ENCODE results near the gene GSAP.
"Not testable (repeated sequence)": the region's sequence is repeated elsewhere in the genome, so short reads cannot be mapped to it uniquely, and the experiment has no call there.

Gene GSAP

DNA sequence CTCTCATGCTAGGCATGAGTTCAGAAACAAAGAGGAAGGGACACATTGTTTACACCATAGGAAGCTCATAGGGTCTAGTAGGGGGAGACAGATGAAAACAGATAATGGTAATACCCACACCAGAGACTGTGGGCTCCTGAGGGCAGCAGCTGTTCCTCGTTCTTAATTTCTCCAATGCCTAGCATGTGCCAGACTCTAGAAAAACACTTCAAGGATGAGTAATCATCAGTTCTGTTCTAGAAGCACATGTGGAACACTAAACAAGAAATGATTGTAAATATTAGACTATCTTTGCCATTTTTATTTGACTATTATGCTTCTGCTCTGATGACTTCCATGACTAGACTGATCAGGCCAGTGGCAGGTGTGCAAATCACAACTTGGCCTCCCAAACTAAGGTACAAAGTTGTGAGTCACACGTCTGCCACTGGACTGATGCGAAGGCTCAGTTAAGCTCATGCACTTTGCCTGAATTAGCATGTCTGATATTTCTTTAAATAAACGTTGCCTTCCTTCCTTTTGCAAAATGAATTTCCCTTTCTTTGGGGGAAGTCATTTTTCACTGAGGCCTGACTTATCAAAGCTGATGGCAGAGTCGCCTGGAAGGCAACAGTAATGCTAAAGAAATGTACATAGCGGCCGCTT is 127.4 kb downstream of the GSAP start:
- H3K36me3 ChIP-seq (ENCODE audit: control insufficient read depth, insufficient read depth, low read length): no peaks in the 10 kb centered on the region
- H3K4me1 ChIP-seq (ENCODE audit: control insufficient read depth, insufficient read depth, low read length, poor library complexity, severe bottlenecking): no peaks in the 10 kb centered on the region
- 84 to 96% methylated on average over 6 of the region's 7 CpGs for WGBS, 2 experiments (ENCODE audit: insufficient coverage in 2 of 2)
- no peaks in the 10 kb centered on the region for H3K9me3 ChIP-seq (ENCODE audit: control insufficient read depth, low read length)
- no peak overlapping the region for H3K4me3 ChIP-seq (ENCODE audit: extremely low read depth, insufficient read depth, low read length, poor library complexity, severe bottlenecking)
- no peak overlapping the region for H3K27ac ChIP-seq (ENCODE audit: low read depth, low read length, severe bottlenecking)

GRCh38 chr7:77284616-77285015 is 131.5 kb downstream of the GSAP start:
- Histone ChIP-seq H3K4me3 (ENCODE audit: extremely low read depth, insufficient read depth, low read length, poor library complexity, severe bottlenecking) (no peak overlapping the region), H3K27ac (ENCODE audit: low read depth, low read length, severe bottlenecking) (no peak overlapping the region), H3K36me3 (ENCODE audit: control insufficient read depth, insufficient read depth, low read length) (no peaks in the 10 kb centered on the region), H3K9me3 (ENCODE audit: control insufficient read depth, low read length) (no peaks in the 10 kb centered on the region), H3K4me1 (ENCODE audit: control insufficient read depth, insufficient read depth, low read length, poor library complexity, severe bottlenecking) (no peaks in the 10 kb centered on the region)
- WGBS, 2 experiments (ENCODE audit: insufficient coverage in 2 of 2): 100% methylated on average over 1 of the region's 2 CpGs

GRCh38 chr7:77284005-77284404 is 132.1 kb downstream of the GSAP start:
- 86 to 94% methylated on average over 2 of the region's 4 CpGs for WGBS, 2 experiments (ENCODE audit: insufficient coverage in 2 of 2)
- no peaks in the 10 kb centered on the region for H3K4me1 ChIP-seq (ENCODE audit: control insufficient read depth, insufficient read depth, low read length, poor library complexity, severe bottlenecking)
- no peak overlapping the region for H3K27ac ChIP-seq (ENCODE audit: low read depth, low read length, severe bottlenecking)
- no peak overlapping the region for H3K4me3 ChIP-seq (ENCODE audit: extremely low read depth, insufficient read depth, low read length, poor library complexity, severe bottlenecking)
- H3K36me3 ChIP-seq (ENCODE audit: control insufficient read depth, insufficient read depth, low read length): no peaks in the 10 kb centered on the region
- H3K9me3 ChIP-seq (ENCODE audit: control insufficient read depth, low read length): no peaks in the 10 kb centered on the region

GRCh38 chr7:77282897-77283296 is 133.3 kb downstream of the GSAP start:
- no peaks in the 10 kb centered on the region for H3K4me1 ChIP-seq (ENCODE audit: control insufficient read depth, insufficient read depth, low read length, poor library complexity, severe bottlenecking)
- H3K27ac ChIP-seq (ENCODE audit: low read depth, low read length, severe bottlenecking): no peak overlapping the region
- no peaks in the 10 kb centered on the region for H3K9me3 ChIP-seq (ENCODE audit: control insufficient read depth, low read length)
- H3K36me3 ChIP-seq (ENCODE audit: control insufficient read depth, insufficient read depth, low read length): no peaks in the 10 kb centered on the region
- WGBS, 2 experiments (ENCODE audit: insufficient coverage in 2 of 2): no CpG with 5 or more reads among the region's 1 CpG
- H3K4me3 ChIP-seq (ENCODE audit: extremely low read depth, insufficient read depth, low read length, poor library complexity, severe bottlenecking): no peak overlapping the region

- Histone ChIP-seq H3K36me3 (ENCODE audit: control insufficient read depth, insufficient read depth, low read length) (no peaks in the 10 kb centered on the region), H3K27ac (ENCODE audit: low read depth, low read length, severe bottlenecking) (no peak overlapping the region), H3K9me3 (ENCODE audit: control insufficient read depth, low read length) (no peaks in the 10 kb centered on the region), H3K4me3 (ENCODE audit: extremely low read depth, insufficient read depth, low read length, poor library complexity, severe bottlenecking) (no peak overlapping the region), H3K4me1 (ENCODE audit: control insufficient read depth, insufficient read depth, low read length, poor library complexity, severe bottlenecking) (no peaks in the 10 kb centered on the region)
- 84 to 91% methylated on average over 3 of the region's 3 CpGs for WGBS, 2 experiments (ENCODE audit: insufficient coverage in 2 of 2)
Observed at GRCh38 chr7:77281780-77282478, 134.2 kb downstream of the GSAP start.

GRCh38 chr7:77276120-77276519 is 140.0 kb downstream of the GSAP start:
- Histone ChIP-seq H3K36me3 (ENCODE audit: control insufficient read depth, insufficient read depth, low read length) (no peaks in the 10 kb centered on the region), H3K27ac (ENCODE audit: low read depth, low read length, severe bottlenecking) (no peak overlapping the region), H3K4me1 (ENCODE audit: control insufficient read depth, insufficient read depth, low read length, poor library complexity, severe bottlenecking) (no peaks in the 10 kb centered on the region), H3K4me3 (ENCODE audit: extremely low read depth, insufficient read depth, low read length, poor library complexity, severe bottlenecking) (no peak overlapping the region), H3K9me3 (ENCODE audit: control insufficient read depth, low read length) (no peaks in the 10 kb centered on the region)
- WGBS, 2 experiments (ENCODE audit: insufficient coverage in 2 of 2): no CpG with 5 or more reads among the region's 4 CpGs

GRCh38 chr7:77275663-77276062 is 140.5 kb downstream of the GSAP start:
- H3K4me1 ChIP-seq (ENCODE audit: control insufficient read depth, insufficient read depth, low read length, poor library complexity, severe bottlenecking); H3K36me3 ChIP-seq (ENCODE audit: control insufficient read depth, insufficient read depth, low read length); H3K9me3 ChIP-seq (ENCODE audit: control insufficient read depth, low read length); H3K4me3 ChIP-seq (ENCODE audit: extremely low read depth, insufficient read depth, low read length, poor library complexity, severe bottlenecking); H3K27ac ChIP-seq (ENCODE audit: low read depth, low read length, severe bottlenecking): not testable (repeated sequence)
- WGBS, 2 experiments (ENCODE audit: insufficient coverage in 2 of 2): 100% methylated on average over 1 of the region's 2 CpGs

DNA sequence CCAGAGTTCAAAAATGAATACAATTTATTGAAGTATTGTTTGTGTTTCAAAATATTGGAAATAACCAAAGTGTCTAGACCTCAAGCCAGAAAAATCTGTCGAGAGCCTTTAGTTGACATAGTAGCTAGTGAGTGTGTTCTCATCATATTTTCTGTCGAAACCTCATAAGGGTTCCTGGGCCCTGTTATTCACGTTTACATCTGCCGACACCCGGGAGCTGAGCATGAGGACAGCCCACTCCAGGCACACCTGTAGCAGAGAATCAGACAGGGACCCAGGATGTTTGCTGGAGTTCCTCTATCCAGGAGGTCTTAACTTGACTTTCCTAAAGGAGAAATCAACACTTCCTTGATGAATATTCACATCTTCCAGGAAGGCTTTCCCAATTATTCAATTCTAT is 144.4 kb downstream of the GSAP start:
- H3K36me3 ChIP-seq (ENCODE audit: control insufficient read depth, insufficient read depth, low read length): no peaks in the 10 kb centered on the region
- no peaks in the 10 kb centered on the region for H3K9me3 ChIP-seq (ENCODE audit: control insufficient read depth, low read length)
- WGBS, 2 experiments (ENCODE audit: insufficient coverage in 2 of 2): 94 to 97% methylated on average over 5 of the region's 5 CpGs
- H3K27ac ChIP-seq (ENCODE audit: low read depth, low read length, severe bottlenecking): no peak overlapping the region
- no peaks in the 10 kb centered on the region for H3K4me1 ChIP-seq (ENCODE audit: control insufficient read depth, insufficient read depth, low read length, poor library complexity, severe bottlenecking)
- H3K4me3 ChIP-seq (ENCODE audit: extremely low read depth, insufficient read depth, low read length, poor library complexity, severe bottlenecking): no peak overlapping the region

- Histone ChIP-seq H3K4me3 (ENCODE audit: extremely low read depth, insufficient read depth, low read length, poor library complexity, severe bottlenecking) (no peak overlapping the region), H3K27ac (ENCODE audit: low read depth, low read length, severe bottlenecking) (no peak overlapping the region), H3K4me1 (ENCODE audit: control insufficient read depth, insufficient read depth, low read length, poor library complexity, severe bottlenecking) (no peaks in the 10 kb centered on the region), H3K36me3 (ENCODE audit: control insufficient read depth, insufficient read depth, low read length) (no peaks in the 10 kb centered on the region), H3K9me3 (ENCODE audit: control insufficient read depth, low read length) (no peaks in the 10 kb centered on the region)
- no CpG with 5 or more reads among the region's 1 CpG for WGBS, 2 experiments (ENCODE audit: insufficient coverage in 2 of 2)
Observed at GRCh38 chr7:77270094-77270480, 146.1 kb downstream of the GSAP start.

GRCh38 chr7:77269360-77270093 is 146.6 kb downstream of the GSAP start:
- H3K9me3 ChIP-seq (ENCODE audit: control insufficient read depth, low read length): no peaks in the 10 kb centered on the region
- no peaks in the 10 kb centered on the region for H3K36me3 ChIP-seq (ENCODE audit: control insufficient read depth, insufficient read depth, low read length)
- H3K4me3 ChIP-seq (ENCODE audit: extremely low read depth, insufficient read depth, low read length, poor library complexity, severe bottlenecking): no peak overlapping the region
- no CpG with 5 or more reads among the region's 4 CpGs for WGBS, 2 experiments (ENCODE audit: insufficient coverage in 2 of 2)
- no peaks in the 10 kb centered on the region for H3K4me1 ChIP-seq (ENCODE audit: control insufficient read depth, insufficient read depth, low read length, poor library complexity, severe bottlenecking)
- H3K27ac ChIP-seq (ENCODE audit: low read depth, low read length, severe bottlenecking): no peak overlapping the region

All from mesodermal cell (in vitro differentiated cells).